Measurements from ENCODE around the gene CDAN1. TPM values are rescaled to one million over a fixed set of nuclear protein-coding genes. Genes with fewer than 3 reads are reported as not detected.

The CDAN1 gene
- total and polyA plus RNA-seq, 2 of the 8 experiments (the other 6 are each of a cell fraction or from before 2014, with no cell fraction given): 4.5 to 18.6 TPM

GRCh38 chr15:42691308-42691707 is 45.6 kb downstream of the CDAN1 start (continued):
- TF ChIP-seq RAD21 (IDR thresholded peaks at IDR 0.05 in 1 of 2, conservative IDR thresholded peaks at IDR 0.05 in 1 of 2; ENCODE audit: low read depth in 2 of 2, low read length in 2 of 2) (no peak), KDM5A (IDR thresholded peaks at IDR 0.05; ENCODE audit: low read length) (no peak), POU5F1 (IDR thresholded peaks at IDR 0.05; ENCODE audit: low read depth, low read length) (no peak), HDAC2 (IDR thresholded peaks at IDR 0.05; ENCODE audit: borderline replicate concordance in 1 of 2, low read depth in 2 of 2, low read length in 2 of 2) (no peak)
